B cell (primary cell): ENCODE data around the gene HTR1D.

Experiments used
- CTCF ChIP-seq: fragments of 200-600 bp; IDR thresholded peaks from one replicate; pipeline ENCODE4 v1.8.0; 2022; ENCODE audit warnings: antibody characterized with exemption, mild to moderate bottlenecking
- EZH2 ChIP-seq: IDR thresholded peaks from 2 replicates; pipeline ENCODE4 v1.6.1; 2012; ENCODE audit warnings: borderline replicate concordance, low read depth, mild to moderate bottlenecking, moderate library complexity, low read length; ENCODE audit not compliant: insufficient read depth, poor library complexity, severe bottlenecking

- TF ChIP-seq EZH2 (no peak), CTCF (no peak)
Observed at GRCh38 chr1:23185381-23185780, 31.9 kb downstream of the HTR1D start.
